HEK293T (cell line): Measurements from ENCODE around the gene PROSER2.

Source experiments
- ARNT ChIP-seq: fragments of 450-650 bp; IDR thresholded peaks from 2 replicates; pipeline ENCODE4 v1.6.1; 2017; ENCODE audit warnings: mild to moderate bottlenecking
- BHLHE40 ChIP-seq: fragments of 450-650 bp; IDR thresholded peaks from 2 replicates; pipeline ENCODE4 v1.6.1; 2016; ENCODE audit warnings: mild to moderate bottlenecking, moderate library complexity, borderline replicate concordance
- ELF4 ChIP-seq: fragments of 450-650 bp; IDR thresholded peaks from 2 replicates; pipeline ENCODE4 v1.6.1; 2017; ENCODE audit warnings: antibody characterized with exemption
- FOXA1 ChIP-seq: fragments of 450-650 bp; IDR thresholded peaks from 2 replicates; pipeline ENCODE4 v1.6.1; 2016; ENCODE audit warnings: mild to moderate bottlenecking
- FOXK2 ChIP-seq: fragments of 450-650 bp; IDR thresholded peaks from 2 replicates; pipeline ENCODE4 v1.6.1; 2016; ENCODE audit warnings: mild to moderate bottlenecking
- FOXM1 ChIP-seq: fragments of 450-650 bp; IDR thresholded peaks from 2 replicates; pipeline ENCODE4 v1.6.1; 2017; ENCODE audit warnings: mild to moderate bottlenecking, borderline replicate concordance
- L3MBTL2 ChIP-seq: fragments of 450-650 bp; conservative IDR thresholded peaks from 2 replicates; pipeline ENCODE4 v1.6.1; 2016; ENCODE audit warnings: mild to moderate bottlenecking
- NFRKB ChIP-seq: fragments of 450-650 bp; IDR thresholded peaks from 2 replicates; pipeline ENCODE4 v1.6.1; 2016; ENCODE audit warnings: mild to moderate bottlenecking, moderate library complexity
- SP1 ChIP-seq: fragments of 450-650 bp; IDR thresholded peaks from 2 replicates; pipeline ENCODE4 v1.6.1; 2017
- SUZ12 ChIP-seq: fragments of 450-650 bp; IDR thresholded peaks from 2 replicates; pipeline ENCODE4 v1.6.1; 2016; ENCODE audit warnings: mild to moderate bottlenecking
- TARDBP ChIP-seq: fragments of 450-650 bp; IDR thresholded peaks from 2 replicates; pipeline ENCODE4 v1.6.1; 2016
- ZNF384 ChIP-seq: fragments of 450-650 bp; IDR thresholded peaks from 2 replicates; pipeline ENCODE4 v1.6.1; 2016
- TF ChIP-seq, protein P1 (sequence below): fragments of 450-650 bp; IDR thresholded peaks from 2 replicates; pipeline ENCODE4 v1.6.1; 2016

DNA sequence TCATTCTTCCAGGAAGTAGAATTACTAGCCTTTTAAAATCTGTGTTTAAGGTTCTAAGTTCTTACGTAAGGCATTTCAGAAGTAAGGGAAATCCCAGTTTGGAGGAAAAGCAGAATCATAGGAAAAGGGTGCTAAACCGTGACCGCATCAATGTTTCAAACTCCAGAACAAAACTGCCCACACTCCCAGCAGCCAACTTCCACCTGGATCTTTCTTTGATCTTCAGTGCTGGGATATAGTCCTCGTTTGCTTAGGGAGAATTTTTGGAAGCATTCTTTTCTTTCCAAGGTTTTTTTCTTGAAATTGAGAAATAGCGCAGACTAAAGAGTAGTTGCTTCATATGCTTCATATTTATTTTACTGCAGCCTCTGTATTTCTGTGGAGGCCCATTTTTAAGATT is 8.9 kb downstream of the PROSER2 start:
- TF ChIP-seq SP1 (no peak), L3MBTL2 (no peak), FOXM1 (no peak), BHLHE40 (no peak), ELF4 (no peak), ARNT (no peak), SUZ12 (no peak), TARDBP (no peak), NFRKB (no peak), FOXA1 (no peak), FOXK2 (no peak), ZNF384 (no peak)
- TF ChIP-seq, protein P1, sequence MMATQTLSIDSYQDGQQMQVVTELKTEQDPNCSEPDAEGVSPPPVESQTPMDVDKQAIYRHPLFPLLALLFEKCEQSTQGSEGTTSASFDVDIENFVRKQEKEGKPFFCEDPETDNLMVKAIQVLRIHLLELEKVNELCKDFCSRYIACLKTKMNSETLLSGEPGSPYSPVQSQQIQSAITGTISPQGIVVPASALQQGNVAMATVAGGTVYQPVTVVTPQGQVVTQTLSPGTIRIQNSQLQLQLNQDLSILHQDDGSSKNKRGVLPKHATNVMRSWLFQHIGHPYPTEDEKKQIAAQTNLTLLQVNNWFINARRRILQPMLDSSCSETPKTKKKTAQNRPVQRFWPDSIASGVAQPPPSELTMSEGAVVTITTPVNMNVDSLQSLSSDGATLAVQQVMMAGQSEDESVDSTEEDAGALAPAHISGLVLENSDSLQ = no peak
